Measurements from ENCODE around the gene FBH1. TPM values are rescaled to one million over a fixed set of nuclear protein-coding genes. Genes with fewer than 3 reads are reported as not detected.

The FBH1 gene
- total RNA-seq, 1 donor from 2014 or later, result 76.6 TPM

DNA sequence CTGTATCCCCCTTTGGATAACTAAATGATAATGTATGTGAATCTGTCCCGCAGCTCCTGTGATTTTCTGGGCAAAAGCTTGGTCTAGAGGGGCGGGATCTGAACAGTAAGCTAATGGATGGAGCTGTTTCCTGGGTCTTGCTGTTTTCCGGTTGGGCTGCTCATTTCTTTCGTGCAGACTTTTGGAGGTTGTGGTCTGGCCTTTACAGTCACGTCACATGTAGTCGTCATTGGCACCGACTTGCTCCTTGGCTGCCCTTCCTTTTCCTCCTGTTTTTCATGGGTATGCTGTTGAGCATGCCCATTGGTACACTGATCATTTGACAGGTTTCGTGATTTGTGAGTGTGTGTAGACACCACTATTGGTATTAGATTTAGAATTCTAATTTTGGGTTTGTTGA, 2.0 kb downstream of the FBH1 start:
- TF ChIP-seq, protein P1, sequence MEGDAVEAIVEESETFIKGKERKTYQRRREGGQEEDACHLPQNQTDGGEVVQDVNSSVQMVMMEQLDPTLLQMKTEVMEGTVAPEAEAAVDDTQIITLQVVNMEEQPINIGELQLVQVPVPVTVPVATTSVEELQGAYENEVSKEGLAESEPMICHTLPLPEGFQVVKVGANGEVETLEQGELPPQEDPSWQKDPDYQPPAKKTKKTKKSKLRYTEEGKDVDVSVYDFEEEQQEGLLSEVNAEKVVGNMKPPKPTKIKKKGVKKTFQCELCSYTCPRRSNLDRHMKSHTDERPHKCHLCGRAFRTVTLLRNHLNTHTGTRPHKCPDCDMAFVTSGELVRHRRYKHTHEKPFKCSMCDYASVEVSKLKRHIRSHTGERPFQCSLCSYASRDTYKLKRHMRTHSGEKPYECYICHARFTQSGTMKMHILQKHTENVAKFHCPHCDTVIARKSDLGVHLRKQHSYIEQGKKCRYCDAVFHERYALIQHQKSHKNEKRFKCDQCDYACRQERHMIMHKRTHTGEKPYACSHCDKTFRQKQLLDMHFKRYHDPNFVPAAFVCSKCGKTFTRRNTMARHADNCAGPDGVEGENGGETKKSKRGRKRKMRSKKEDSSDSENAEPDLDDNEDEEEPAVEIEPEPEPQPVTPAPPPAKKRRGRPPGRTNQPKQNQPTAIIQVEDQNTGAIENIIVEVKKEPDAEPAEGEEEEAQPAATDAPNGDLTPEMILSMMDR (IDR thresholded peaks at IDR 0.05; ENCODE audit: unreplicated experiment), result no peak
- no peak for DNase-seq (ENCODE audit: low spot score in 2 of 2, unreplicated experiment in 2 of 2)
- peaks cover 30% of the 10 kb centered on the region for H3K36me3 Mint-ChIP-seq
- H3K27me3 Mint-ChIP-seq (ENCODE audit: low read depth), result no peaks in the 10 kb centered on the region
- H3K9me3 Mint-ChIP-seq, result no peaks in the 10 kb centered on the region
- H3K4me1 Mint-ChIP-seq, result peaks cover 38% of the 10 kb centered on the region
- peak overlapping the region; percentile 48 for H3K27ac Mint-ChIP-seq
- H3K4me3 Mint-ChIP-seq, result peak overlapping the region; percentile 38

DNA sequence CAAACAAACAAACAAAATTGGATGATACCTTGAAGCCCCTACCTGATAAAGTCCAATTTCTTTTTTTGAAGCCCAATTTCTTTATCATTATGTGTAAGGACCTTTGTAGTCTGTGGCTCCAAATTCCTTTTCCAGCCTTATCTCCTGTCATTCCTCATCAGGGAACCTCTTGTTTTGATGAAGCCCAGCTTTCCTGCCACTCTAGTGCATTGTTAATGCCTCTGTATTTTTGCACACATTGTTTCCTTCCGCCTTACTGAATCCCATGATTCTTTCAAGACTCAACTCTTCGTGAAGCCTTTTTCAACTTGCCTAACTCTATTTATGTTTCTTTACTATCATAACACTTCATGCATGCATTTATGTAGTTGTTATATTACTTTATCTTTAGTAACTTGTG, 3.3 kb downstream of the FBH1 start:
- DNase-seq (ENCODE audit: low spot score in 2 of 2, unreplicated experiment in 2 of 2), result no peak
- TF ChIP-seq, protein P1 (IDR thresholded peaks at IDR 0.05; ENCODE audit: unreplicated experiment), result no peak
- Mint-ChIP-seq H3K27ac (no peak overlapping the region), H3K36me3 (peaks cover 37% of the 10 kb centered on the region), H3K9me3 (peaks cover 9% of the 10 kb centered on the region), H3K4me3 (no peak overlapping the region), H3K4me1 (peaks cover 29% of the 10 kb centered on the region), H3K27me3 (ENCODE audit: low read depth) (no peaks in the 10 kb centered on the region)

DNA sequence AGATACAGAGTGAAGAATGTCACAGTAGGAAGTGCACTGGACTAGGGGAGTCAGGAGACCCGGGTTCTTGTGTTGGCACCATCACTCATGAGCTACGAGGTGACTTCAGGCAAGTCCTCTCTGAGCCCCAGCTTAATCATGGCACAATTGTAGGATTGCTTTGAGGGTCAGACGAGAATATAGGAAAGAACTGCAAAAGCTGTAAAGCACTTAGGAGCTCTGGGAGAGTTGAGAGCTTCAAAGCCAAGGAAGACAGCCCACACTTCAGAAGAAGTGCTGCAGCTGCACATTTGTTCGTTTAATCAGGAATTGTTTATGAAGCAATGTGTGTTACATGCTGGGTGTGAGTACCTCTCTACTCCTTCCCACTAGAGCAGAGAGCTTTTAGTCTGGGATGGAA, 4.4 kb downstream of the FBH1 start:
- TF ChIP-seq, protein P1 (IDR thresholded peaks at IDR 0.05; ENCODE audit: unreplicated experiment), result no peak
- H3K36me3 Mint-ChIP-seq, result peaks cover 40% of the 10 kb centered on the region
- H3K27ac Mint-ChIP-seq, result no peak overlapping the region
- peaks cover 23% of the 10 kb centered on the region for H3K4me1 Mint-ChIP-seq
- DNase-seq (ENCODE audit: low spot score in 2 of 2, unreplicated experiment in 2 of 2), result no peak
- peaks cover 9% of the 10 kb centered on the region for H3K9me3 Mint-ChIP-seq
- H3K4me3 Mint-ChIP-seq, result no peak overlapping the region
- no peaks in the 10 kb centered on the region for H3K27me3 Mint-ChIP-seq (ENCODE audit: low read depth)

DNA sequence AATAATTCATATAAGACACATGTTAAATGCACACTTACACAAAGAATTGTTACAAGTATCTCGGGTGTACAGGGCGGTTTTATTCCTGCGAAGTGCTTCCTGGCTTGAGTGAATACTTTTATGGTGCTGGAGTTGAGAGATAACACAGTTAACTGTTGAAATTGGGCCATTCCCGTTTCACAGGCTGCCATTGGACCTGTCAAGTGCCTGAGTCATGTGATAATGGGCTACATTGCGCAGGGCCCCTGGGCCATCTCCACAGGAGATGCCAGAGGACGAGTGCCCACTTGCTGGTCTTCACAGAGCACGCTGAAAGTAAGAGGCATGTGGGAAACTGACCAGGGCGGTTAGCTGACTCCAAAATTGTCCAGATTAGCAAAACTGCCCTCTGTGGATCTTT, 4.8 kb downstream of the FBH1 start:
- peaks cover 40% of the 10 kb centered on the region for H3K36me3 Mint-ChIP-seq
- H3K4me1 Mint-ChIP-seq, result peaks cover 23% of the 10 kb centered on the region
- H3K27me3 Mint-ChIP-seq (ENCODE audit: low read depth), result no peaks in the 10 kb centered on the region
- TF ChIP-seq, protein P1 (IDR thresholded peaks at IDR 0.05; ENCODE audit: unreplicated experiment), result no peak
- H3K9me3 Mint-ChIP-seq, result peaks cover 9% of the 10 kb centered on the region
- H3K27ac Mint-ChIP-seq, result no peak overlapping the region
- no peak overlapping the region for H3K4me3 Mint-ChIP-seq
- no peak for DNase-seq (ENCODE audit: low spot score in 2 of 2, unreplicated experiment in 2 of 2)

DNA sequence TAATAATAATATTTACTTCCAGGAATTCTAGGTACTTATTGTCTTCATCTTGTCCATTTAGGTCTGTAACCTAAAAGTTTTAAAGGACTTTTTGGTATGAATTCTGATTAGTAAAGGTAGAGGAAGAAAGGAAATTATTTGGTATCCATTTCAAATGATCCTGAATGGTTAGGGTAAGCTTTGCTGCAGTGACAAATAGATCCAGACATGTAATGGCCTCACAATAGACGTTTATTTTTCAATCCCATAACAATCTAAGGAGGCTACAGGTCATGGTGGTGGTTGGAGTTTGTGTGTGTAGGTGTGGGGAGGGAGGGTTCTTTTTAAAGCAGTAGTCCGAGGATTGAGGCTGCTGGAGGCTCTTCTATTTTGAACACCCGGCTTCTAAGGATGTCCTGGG, 5.3 kb downstream of the FBH1 start:
- H3K9me3 Mint-ChIP-seq, result peaks cover 9% of the 10 kb centered on the region
- H3K36me3 Mint-ChIP-seq, result peaks cover 40% of the 10 kb centered on the region
- no peaks in the 10 kb centered on the region for H3K27me3 Mint-ChIP-seq (ENCODE audit: low read depth)
- H3K27ac Mint-ChIP-seq, result no peak overlapping the region
- DNase-seq (ENCODE audit: low spot score in 2 of 2, unreplicated experiment in 2 of 2), result no peak
- TF ChIP-seq, protein P1 (IDR thresholded peaks at IDR 0.05; ENCODE audit: unreplicated experiment), result no peak
- H3K4me3 Mint-ChIP-seq, result no peak overlapping the region
- H3K4me1 Mint-ChIP-seq, result peaks cover 23% of the 10 kb centered on the region

DNA sequence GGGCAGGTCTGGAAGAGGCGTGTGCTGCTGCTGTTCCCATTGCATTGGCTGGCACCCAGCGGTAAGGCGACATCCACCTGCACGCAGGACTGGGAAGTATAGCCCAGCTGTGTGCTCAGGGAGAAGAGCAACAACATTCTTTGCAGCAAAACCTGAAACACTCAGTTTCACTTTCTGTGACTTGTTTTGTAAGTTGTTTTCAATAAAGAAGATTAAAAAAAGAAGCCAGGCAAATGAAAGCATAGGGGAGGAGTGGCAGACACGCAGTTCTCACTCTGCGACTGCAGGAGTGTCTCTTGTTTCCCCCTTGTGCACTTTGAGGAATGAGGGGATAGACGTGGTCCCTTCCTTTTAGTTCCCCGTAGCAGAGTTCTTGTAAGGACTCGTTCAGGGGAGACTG, 5.8 kb downstream of the FBH1 start:
- Mint-ChIP-seq H3K36me3 (peaks cover 40% of the 10 kb centered on the region), H3K4me1 (peaks cover 20% of the 10 kb centered on the region), H3K27ac (no peak overlapping the region), H3K4me3 (no peak overlapping the region), H3K27me3 (ENCODE audit: low read depth) (no peaks in the 10 kb centered on the region), H3K9me3 (peaks cover 9% of the 10 kb centered on the region)
- TF ChIP-seq, protein P1 (IDR thresholded peaks at IDR 0.05; ENCODE audit: unreplicated experiment), result no peak
- no peak for DNase-seq (ENCODE audit: low spot score in 2 of 2, unreplicated experiment in 2 of 2)

Data from mesothelial cell of epicardium (in vitro differentiated cells).